Erythroblast (primary cell): ENCODE results near the gene AGPS.

ENCODE experiments used
- GATA1 ChIP-seq: IDR thresholded peaks from 2 replicates; pipeline ENCODE4 v1.6.1; 2011; ENCODE audit warnings: low read depth, mild to moderate bottlenecking, control low read depth, low read length, moderate library complexity
- POLR2A ChIP-seq: IDR thresholded peaks from 2 replicates; pipeline ENCODE4 v1.6.1; 2011; ENCODE audit warnings: mild to moderate bottlenecking, low read length

DNA sequence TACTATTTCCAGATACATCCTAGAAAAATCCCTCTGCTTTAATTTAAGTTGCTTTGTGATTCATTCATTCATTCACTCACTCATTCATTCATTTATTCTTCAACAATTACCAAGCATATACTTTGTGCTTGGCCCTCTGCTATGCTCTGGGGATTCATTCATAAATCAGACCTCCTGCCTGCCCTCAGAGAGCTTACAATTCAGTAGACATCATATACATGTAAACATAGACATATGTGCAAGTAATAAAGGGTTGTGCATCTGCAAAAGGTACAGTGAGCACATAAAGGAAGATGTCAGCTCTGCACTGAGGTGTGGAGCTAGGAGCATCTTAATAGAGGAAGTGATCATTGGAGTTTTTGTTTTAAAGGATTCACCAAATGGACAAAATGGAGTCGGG lies 189.4 kb downstream of the AGPS start:
- TF ChIP-seq POLR2A (no peak), GATA1 (no peak)
